ENCODE measurements around the gene TGFB3. TPM values are rescaled to one million over a fixed set of nuclear protein-coding genes. Genes with fewer than 3 reads are reported as not detected.
A peak's percentile ranks its signal among the peaks of the same experiment; 100 is the strongest.

The TGFB3 gene
- total RNA-seq, 2 experiments from 2014 or later: 8.4 to 11.8 TPM

DNA sequence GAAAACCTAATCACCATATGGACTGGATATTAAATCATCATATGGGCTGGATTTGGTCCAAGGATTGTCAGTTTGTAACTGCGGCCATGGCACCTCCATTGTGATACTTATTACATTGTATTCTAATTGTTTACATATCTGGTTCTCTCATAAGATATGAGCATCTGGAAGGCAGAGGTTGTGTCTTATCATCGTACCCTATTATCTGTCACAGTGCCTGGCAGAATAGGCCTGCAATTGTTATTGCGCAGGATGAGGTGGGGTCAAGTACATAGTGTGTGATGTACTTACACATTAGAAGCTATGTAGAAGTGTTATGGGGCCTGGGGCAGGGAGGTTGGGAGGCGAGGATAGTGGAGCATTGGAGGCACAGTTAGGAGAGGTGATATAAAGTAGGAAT is 8.5 kb upstream of the TGFB3 start:
- H3K4me3 ChIP-seq (ENCODE audit: low read length): no peak overlapping the region
- POLR2A ChIA-PET: no interaction called here
- peaks cover 11% of the 10 kb centered on the region for H3K4me1 ChIP-seq (ENCODE audit: insufficient read depth, low read length)
- H3K9me3 Mint-ChIP-seq: no peaks in the 10 kb centered on the region
- H3K27me3 ChIP-seq (ENCODE audit: control insufficient read depth in 1 of 2, insufficient read depth in 2 of 2, low read length in 2 of 2): no peaks in the 10 kb centered on the region
- peaks cover 13% of the 10 kb centered on the region for H3K4me1 Mint-ChIP-seq (ENCODE audit: low read depth)
- DNase-seq (no peak), ATAC-seq (ENCODE audit: poor library complexity) (no peak)
- no peak overlapping the region for H3K4me3 Mint-ChIP-seq
- H3K27ac ChIP-seq (ENCODE audit: low read depth in 1 of 2, low read length in 2 of 2): no peak overlapping the region
- no peaks in the 10 kb centered on the region for H3K9me3 ChIP-seq (ENCODE audit: control insufficient read depth in 1 of 2, insufficient read depth in 1 of 2, low read length in 2 of 2)
- CTCF ChIA-PET: no interaction called here
- intact Hi-C loops (cut with DNase I, micrococcal nuclease): no loop called here
- TF ChIP-seq CTCF (IDR thresholded peaks at IDR 0.05): no peak
- no peak overlapping the region for H3K27ac Mint-ChIP-seq
- no peaks in the 10 kb centered on the region for H3K27me3 Mint-ChIP-seq
- peaks cover 41% of the 10 kb centered on the region for H3K36me3 Mint-ChIP-seq (ENCODE audit: low read depth)
- peaks cover 15% of the 10 kb centered on the region for H3K36me3 ChIP-seq (ENCODE audit: insufficient read depth, low read length)

- H3K36me3 ChIP-seq (ENCODE audit: insufficient read depth, low read length): peaks cover 13% of the 10 kb centered on the region
- H3K27ac ChIP-seq (ENCODE audit: low read depth in 1 of 2, low read length in 2 of 2): no peak overlapping the region
- DNase-seq (no peak), ATAC-seq (ENCODE audit: poor library complexity) (no peak)
- Mint-ChIP-seq H3K27ac (no peak overlapping the region), H3K27me3 (no peaks in the 10 kb centered on the region), H3K4me3 (no peak overlapping the region), H3K36me3 (ENCODE audit: low read depth) (peaks cover 30% of the 10 kb centered on the region), H3K9me3 (no peaks in the 10 kb centered on the region), H3K4me1 (ENCODE audit: low read depth) (peaks cover 20% of the 10 kb centered on the region)
- H3K27me3 ChIP-seq (ENCODE audit: control insufficient read depth in 1 of 2, insufficient read depth in 2 of 2, low read length in 2 of 2): no peaks in the 10 kb centered on the region
- intact Hi-C loops (cut with DNase I, micrococcal nuclease): loop anchor here (5.0 to 10.0 kb wide), 4 partner anchors 414 to 1106 kb away; partner anchors contain the start of genes ANGEL1 (in 1 of the 2), CIPC (in 1 of the 2), EIF2B2 (in 1 of the 2) and FLVCR2 (in 1 of the 2)
- ChIA-PET CTCF (no interaction called here), POLR2A (no interaction called here)
- no peaks in the 10 kb centered on the region for H3K9me3 ChIP-seq (ENCODE audit: control insufficient read depth in 1 of 2, insufficient read depth in 1 of 2, low read length in 2 of 2)
- peaks cover 13% of the 10 kb centered on the region for H3K4me1 ChIP-seq (ENCODE audit: insufficient read depth, low read length)
- no peak overlapping the region for H3K4me3 ChIP-seq (ENCODE audit: low read length)
- TF ChIP-seq CTCF (IDR thresholded peaks at IDR 0.05): no peak
Measured at GRCh38 chr14:75989134-75989533, 7.3 kb upstream of the TGFB3 start.

- no peaks in the 10 kb centered on the region for H3K27me3 ChIP-seq (ENCODE audit: control insufficient read depth in 1 of 2, insufficient read depth in 2 of 2, low read length in 2 of 2)
- Mint-ChIP-seq H3K4me1 (ENCODE audit: low read depth) (peaks cover 20% of the 10 kb centered on the region), H3K9me3 (no peaks in the 10 kb centered on the region), H3K36me3 (ENCODE audit: low read depth) (peaks cover 20% of the 10 kb centered on the region), H3K27me3 (no peaks in the 10 kb centered on the region), H3K4me3 (peak overlapping the region; percentile 51), H3K27ac (no peak overlapping the region)
- no peak overlapping the region for H3K4me3 ChIP-seq (ENCODE audit: low read length)
- H3K27ac ChIP-seq (ENCODE audit: low read depth in 1 of 2, low read length in 2 of 2): no peak overlapping the region
- H3K9me3 ChIP-seq (ENCODE audit: control insufficient read depth in 1 of 2, insufficient read depth in 1 of 2, low read length in 2 of 2): no peaks in the 10 kb centered on the region
- POLR2A ChIA-PET: no interaction called here
- no peak for TF ChIP-seq CTCF (IDR thresholded peaks at IDR 0.05)
- DNase-seq (no peak), ATAC-seq (ENCODE audit: poor library complexity) (no peak)
- H3K4me1 ChIP-seq (ENCODE audit: insufficient read depth, low read length): peaks cover 18% of the 10 kb centered on the region
- intact Hi-C loops (cut with DNase I, micrococcal nuclease): loop anchor here (5.0 to 10.0 kb wide), 4 partner anchors 413 to 1107 kb away; partner anchors contain the start of genes ANGEL1 (in 1 of the 2), CIPC (in 1 of the 2), EIF2B2 (in 1 of the 2) and FLVCR2 (in 1 of the 2)
- H3K36me3 ChIP-seq (ENCODE audit: insufficient read depth, low read length): peaks cover 9% of the 10 kb centered on the region
- CTCF ChIA-PET: no interaction called here
Measured at GRCh38 chr14:75987201-75987970, 5.6 kb upstream of the TGFB3 start.
